HEK293T (cell line): Measurements from ENCODE around the gene MITF.

Experiments used
- FOXK2 ChIP-seq: fragments of 450-650 bp; IDR thresholded peaks from 2 replicates; pipeline ENCODE4 v1.6.1; 2016; ENCODE audit warnings: mild to moderate bottlenecking
- FOXM1 ChIP-seq: fragments of 450-650 bp; IDR thresholded peaks from 2 replicates; pipeline ENCODE4 v1.6.1; 2017; ENCODE audit warnings: mild to moderate bottlenecking, borderline replicate concordance

DNA sequence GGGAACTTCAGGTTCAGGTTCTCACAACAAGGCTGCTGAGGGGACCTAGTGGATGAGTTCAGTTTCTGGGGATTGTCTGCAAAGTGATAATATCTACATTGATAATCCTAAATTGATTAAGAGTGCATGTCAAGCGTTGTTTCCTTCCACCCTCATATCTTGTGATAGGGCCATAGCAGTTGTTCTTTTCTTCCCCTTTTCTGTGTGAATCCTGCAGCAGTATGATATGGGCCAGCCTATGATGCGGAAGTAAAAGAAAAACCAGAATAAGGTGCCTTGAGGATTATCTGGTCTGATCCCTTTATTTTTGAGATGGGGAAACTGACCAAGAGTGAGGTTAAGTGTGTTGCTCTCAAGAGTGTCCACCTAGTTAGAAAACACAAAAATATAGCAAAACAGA lies 86.2 kb downstream of the MITF start:
- TF ChIP-seq FOXM1 (no peak), FOXK2 (no peak)
